Loucy (cell line): ENCODE data around the gene FGF3.

Experiments
- CTCF ChIP-seq: fragments of 200-600 bp; sonication (generic); conservative IDR thresholded peaks from 2 replicates; pipeline ENCODE4 v1.5.1; 2014; ENCODE audit warnings: mild to moderate bottlenecking, antibody characterized with exemption, low read length
- EZH2phosphoT487 ChIP-seq: fragments of 200-600 bp; IDR thresholded peaks from 2 replicates; pipeline ENCODE4 v1.6.1; 2018; ENCODE audit warnings: antibody characterized with exemption, mild to moderate bottlenecking, moderate library complexity, borderline replicate concordance

GRCh38 chr11:69817265-69818230 lies 1.7 kb downstream of the FGF3 start:
- no peak for TF ChIP-seq CTCF
- no peak for TF ChIP-seq EZH2phosphoT487
